ENCODE data around the gene ASB6. TPM values are rescaled to one million over a fixed set of nuclear protein-coding genes. Genes with fewer than 3 reads are reported as not detected.

The ASB6 gene
- total RNA-seq (10 to 100 TPM in 3 of 4 donors, 1 to 10 TPM in 1; 9.1 to 10.7 (median 10.2) TPM), polyA plus RNA-seq (9.8 TPM)
- long read RNA-seq, donor 1, transcript ASB6-201 (6 exons, 2,330 nt): major isoform, 22 of 31 reads
- long read RNA-seq, donor 1, partial matches to known transcripts: 2 of 31 reads
- long read RNA-seq, donor 1, other reads (novel, unspliced or antisense): 7 of 31 reads
- long read RNA-seq, donor 2, transcript ASB6-201 (6 exons, 2,330 nt): major isoform, 7 of 13 reads
- long read RNA-seq, donor 2, partial matches to known transcripts: 2 of 13 reads
- long read RNA-seq, donor 2, other reads (novel, unspliced or antisense): 4 of 13 reads
- long read RNA-seq, donor 3, transcript ASB6-201 (6 exons, 2,330 nt): major isoform, 72 of 94 reads
- long read RNA-seq, donor 3, partial matches to known transcripts: 3 of 94 reads
- long read RNA-seq, donor 3, other reads (novel, unspliced or antisense): 19 of 94 reads
- long read RNA-seq, donor 4, transcript ASB6-201 (6 exons, 2,330 nt): major isoform, 21 of 29 reads
- long read RNA-seq, donor 4, partial matches to known transcripts: 1 of 29 reads
- long read RNA-seq, donor 4, other reads (novel, unspliced or antisense): 7 of 29 reads

GRCh38 chr9:129641750-129642585 is at the start of gene ASB6:
TSS of gene ASB6 (minus strand) at chr9:129642151. CDS start at chr9:129641999, 152 bp downstream.
- WGBS: under 1% methylated on average over 93 of the region's 93 CpGs
- Histone ChIP-seq H3K4me1 (ENCODE audit: control insufficient read depth, insufficient read depth, low read length) (peaks cover 6% of the 10 kb centered on the region), H3K4me3 (ENCODE audit: low read length) (peak within 1 kb of the TSS; percentile 68), H3K9me3 (ENCODE audit: control insufficient read depth, low read length) (no peaks in the 10 kb centered on the region), H3K27ac (ENCODE audit: low read length) (peak within 1 kb of the TSS; percentile 65), H3K27me3 (ENCODE audit: control insufficient read depth, insufficient read depth) (no peaks in the 10 kb centered on the region)
- ATAC-seq (peak; percentile 97), DNase-seq (peak; percentile 98 to 99 (median 99))
- intact Hi-C loops (cut with DNase I): loop anchor here (5.0 to 10.0 kb wide), 2 partner anchors 140 to 143 kb away; no protein-coding TSS in a partner anchor

GRCh38 chr9:129688285-129689043 is 46.5 kb upstream of the ASB6 start:
- Histone ChIP-seq H3K27ac (ENCODE audit: low read length) (no peak overlapping the region), H3K9me3 (ENCODE audit: control insufficient read depth, low read length) (no peaks in the 10 kb centered on the region), H3K4me3 (ENCODE audit: low read length) (no peak overlapping the region), H3K4me1 (ENCODE audit: control insufficient read depth, insufficient read depth, low read length) (no peaks in the 10 kb centered on the region), H3K27me3 (ENCODE audit: control insufficient read depth, insufficient read depth) (no peaks in the 10 kb centered on the region)
- DNase-seq: peak in 1 of 3 donors; percentile 18
- WGBS: 89% methylated on average over 11 of the region's 11 CpGs
- intact Hi-C loops (cut with DNase I): no loop called here
- ATAC-seq: no peak

- H3K4me1 ChIP-seq (ENCODE audit: control insufficient read depth, insufficient read depth, low read length): no peaks in the 10 kb centered on the region
- DNase-seq: peak in 1 of 3 donors; percentile 26
- ATAC-seq: no peak
- no peaks in the 10 kb centered on the region for H3K27me3 ChIP-seq (ENCODE audit: control insufficient read depth, insufficient read depth)
- intact Hi-C loops (cut with DNase I): no loop called here
- no peak overlapping the region for H3K27ac ChIP-seq (ENCODE audit: low read length)
- 89% methylated on average over 10 of the region's 10 CpGs for WGBS
- H3K9me3 ChIP-seq (ENCODE audit: control insufficient read depth, low read length): no peaks in the 10 kb centered on the region
- H3K4me3 ChIP-seq (ENCODE audit: low read length): no peak overlapping the region
These were observed 45.4 kb upstream of the ASB6 start for GRCh38 chr9:129687391-129687790.

- 61% methylated on average over 9 of the region's 9 CpGs for WGBS
- Histone ChIP-seq H3K9me3 (ENCODE audit: control insufficient read depth, low read length) (no peaks in the 10 kb centered on the region), H3K27ac (ENCODE audit: low read length) (no peak overlapping the region), H3K27me3 (ENCODE audit: control insufficient read depth, insufficient read depth) (no peaks in the 10 kb centered on the region), H3K4me1 (ENCODE audit: control insufficient read depth, insufficient read depth, low read length) (no peaks in the 10 kb centered on the region), H3K4me3 (ENCODE audit: low read length) (no peak overlapping the region)
- DNase-seq (peak in 2 of 3 donors; percentile 15 to 21), ATAC-seq (no peak)
- intact Hi-C loops (cut with DNase I): no loop called here
These were observed 44.8 kb upstream of the ASB6 start for GRCh38 chr9:129686736-129687135.

- Histone ChIP-seq H3K27me3 (ENCODE audit: control insufficient read depth, insufficient read depth) (no peaks in the 10 kb centered on the region), H3K9me3 (ENCODE audit: control insufficient read depth, low read length) (no peaks in the 10 kb centered on the region), H3K27ac (ENCODE audit: low read length) (no peak overlapping the region), H3K4me1 (ENCODE audit: control insufficient read depth, insufficient read depth, low read length) (no peaks in the 10 kb centered on the region), H3K4me3 (ENCODE audit: low read length) (no peak overlapping the region)
- WGBS: 83% methylated on average over 3 of the region's 3 CpGs
- DNase-seq (no peak), ATAC-seq (no peak)
- intact Hi-C loops (cut with DNase I): no loop called here
These were observed 43.9 kb upstream of the ASB6 start for GRCh38 chr9:129685933-129686259.

- ATAC-seq (no peak), DNase-seq (peak in 1 of 3 donors; percentile 18)
- H3K4me3 ChIP-seq (ENCODE audit: low read length): no peak overlapping the region
- H3K4me1 ChIP-seq (ENCODE audit: control insufficient read depth, insufficient read depth, low read length): no peaks in the 10 kb centered on the region
- no peaks in the 10 kb centered on the region for H3K9me3 ChIP-seq (ENCODE audit: control insufficient read depth, low read length)
- H3K27me3 ChIP-seq (ENCODE audit: control insufficient read depth, insufficient read depth): no peaks in the 10 kb centered on the region
- intact Hi-C loops (cut with DNase I): no loop called here
- no peak overlapping the region for H3K27ac ChIP-seq (ENCODE audit: low read length)
- 86% methylated on average over 15 of the region's 15 CpGs for WGBS
These were observed 43.4 kb upstream of the ASB6 start for GRCh38 chr9:129685220-129685932.

GRCh38 chr9:129682381-129682780 is 40.4 kb upstream of the ASB6 start:
- intact Hi-C loops (cut with DNase I): no loop called here
- Histone ChIP-seq H3K27ac (ENCODE audit: low read length) (no peak overlapping the region), H3K4me3 (ENCODE audit: low read length) (no peak overlapping the region), H3K27me3 (ENCODE audit: control insufficient read depth, insufficient read depth) (no peaks in the 10 kb centered on the region), H3K9me3 (ENCODE audit: control insufficient read depth, low read length) (no peaks in the 10 kb centered on the region), H3K4me1 (ENCODE audit: control insufficient read depth, insufficient read depth, low read length) (no peaks in the 10 kb centered on the region)
- DNase-seq (peak in 1 of 3 donors; percentile 22), ATAC-seq (no peak)
- WGBS: 85% methylated on average over 7 of the region's 7 CpGs

- Histone ChIP-seq H3K4me1 (ENCODE audit: control insufficient read depth, insufficient read depth, low read length) (no peaks in the 10 kb centered on the region), H3K27ac (ENCODE audit: low read length) (no peak overlapping the region), H3K9me3 (ENCODE audit: control insufficient read depth, low read length) (no peaks in the 10 kb centered on the region), H3K4me3 (ENCODE audit: low read length) (no peak overlapping the region), H3K27me3 (ENCODE audit: control insufficient read depth, insufficient read depth) (no peaks in the 10 kb centered on the region)
- intact Hi-C loops (cut with DNase I): no loop called here
- WGBS: 73% methylated on average over 11 of the region's 11 CpGs
- ATAC-seq (no peak), DNase-seq (peak in 1 of 3 donors; percentile 24)
These were observed 40.0 kb upstream of the ASB6 start for GRCh38 chr9:129681924-129682323.

- WGBS: 76% methylated on average over 9 of the region's 9 CpGs
- ATAC-seq: no peak
- H3K27ac ChIP-seq (ENCODE audit: low read length): no peak overlapping the region
- H3K4me1 ChIP-seq (ENCODE audit: control insufficient read depth, insufficient read depth, low read length): no peaks in the 10 kb centered on the region
- H3K27me3 ChIP-seq (ENCODE audit: control insufficient read depth, insufficient read depth): no peaks in the 10 kb centered on the region
- peak in 1 of 3 donors; percentile 7 for DNase-seq
- H3K9me3 ChIP-seq (ENCODE audit: control insufficient read depth, low read length): no peaks in the 10 kb centered on the region
- no peak overlapping the region for H3K4me3 ChIP-seq (ENCODE audit: low read length)
- intact Hi-C loops (cut with DNase I): no loop called here
These were observed 37.6 kb upstream of the ASB6 start for GRCh38 chr9:129679537-129679936.

- ATAC-seq (no peak), DNase-seq (peak in 1 of 3 donors; percentile 20)
- 77% methylated on average over 9 of the region's 9 CpGs for WGBS
- H3K27ac ChIP-seq (ENCODE audit: low read length): no peak overlapping the region
- H3K4me3 ChIP-seq (ENCODE audit: low read length): no peak overlapping the region
- no peaks in the 10 kb centered on the region for H3K27me3 ChIP-seq (ENCODE audit: control insufficient read depth, insufficient read depth)
- H3K4me1 ChIP-seq (ENCODE audit: control insufficient read depth, insufficient read depth, low read length): no peaks in the 10 kb centered on the region
- H3K9me3 ChIP-seq (ENCODE audit: control insufficient read depth, low read length): no peaks in the 10 kb centered on the region
- intact Hi-C loops (cut with DNase I): no loop called here
These were observed 36.9 kb upstream of the ASB6 start for GRCh38 chr9:129678844-129679243.

Measured in right cardiac atrium (tissue), 5 donors.